Stimulated activated naive B cell treated with anti-CD40 and anti-IgM and Interleukin-4, amounts not matched to agents 10 μg/mL and 1 μg/mL and 100 μg/mL, for 72 hours (primary cell): ENCODE measurements around the gene PGF.

Source experiments
- ATAC-seq, 2 donors: fragments of 150-1000 bp; cut with Tn5 transposase; replicated peaks; 2 replicates each; pipeline ENCODE4 v1.10.0; 2021; ENCODE audit warnings: moderate library complexity in 1 of 2
- DNase-seq: peaks from one replicate; pipeline ENCODE4 v3.0.0; 2021
- H3K27ac Mint-ChIP-seq: one replicate; pipeline ENCODE4 v1.8.0; 2022; ENCODE audit warnings: mild to moderate bottlenecking, mixed read lengths
- H3K27me3 Mint-ChIP-seq, 2 donors: one replicate each; pipeline ENCODE4 v1.8.0; 2022; ENCODE audit warnings: mixed read lengths in 2 of 2
- H3K36me3 Mint-ChIP-seq, 2 donors: one replicate each; pipeline ENCODE4 v1.8.0; 2022; ENCODE audit warnings: mixed read lengths in 2 of 2, mild to moderate bottlenecking in 1 of 2
- H3K4me1 Mint-ChIP-seq, 2 donors: one replicate each; pipeline ENCODE4 v1.8.0; 2022; ENCODE audit warnings: mixed read lengths in 2 of 2, mild to moderate bottlenecking in 1 of 2
- H3K4me3 Mint-ChIP-seq, 2 donors: one replicate each; pipeline ENCODE4 v1.8.0; 2022; ENCODE audit warnings: mild to moderate bottlenecking in 2 of 2, mixed read lengths in 2 of 2, moderate library complexity in 1 of 2
- H3K9me3 Mint-ChIP-seq, 2 donors: one replicate each; pipeline ENCODE4 v1.8.0; 2022; ENCODE audit warnings: mixed read lengths in 2 of 2, mild to moderate bottlenecking in 1 of 2

Gene PGF

DNA sequence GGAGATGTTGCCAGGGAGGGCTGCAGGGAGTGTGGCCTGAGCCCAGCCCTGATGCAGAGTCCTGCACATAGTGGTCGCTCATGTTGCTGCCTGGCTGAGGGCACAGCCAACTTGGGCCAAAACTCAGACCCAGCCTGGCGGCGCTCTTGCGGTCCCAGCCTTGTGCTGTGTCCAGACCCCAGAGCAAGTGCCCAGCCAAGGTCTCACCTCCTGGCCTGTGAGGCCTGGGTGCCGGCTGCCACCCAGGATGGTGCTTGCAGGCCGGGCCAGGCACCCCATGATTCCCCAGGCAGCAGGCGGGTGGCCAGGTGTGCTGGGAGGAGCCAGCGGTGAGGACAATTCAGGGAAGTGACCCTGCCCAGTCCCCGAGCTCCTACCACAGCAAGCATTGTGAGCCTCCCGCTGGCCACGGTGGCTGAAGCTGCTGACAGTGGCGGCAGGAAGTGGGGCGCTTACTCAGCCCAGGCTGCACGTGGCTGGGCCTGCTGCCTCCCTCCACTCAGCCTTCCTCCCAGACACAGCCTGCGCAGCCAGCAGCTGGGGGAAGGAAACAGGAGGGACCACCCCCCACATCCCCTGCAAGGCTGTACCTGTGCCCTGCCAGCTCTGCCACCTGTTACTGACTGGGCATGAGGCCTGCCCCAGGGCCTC, 17.7 kb upstream of the PGF start:
- no peak for DNase-seq

DNA sequence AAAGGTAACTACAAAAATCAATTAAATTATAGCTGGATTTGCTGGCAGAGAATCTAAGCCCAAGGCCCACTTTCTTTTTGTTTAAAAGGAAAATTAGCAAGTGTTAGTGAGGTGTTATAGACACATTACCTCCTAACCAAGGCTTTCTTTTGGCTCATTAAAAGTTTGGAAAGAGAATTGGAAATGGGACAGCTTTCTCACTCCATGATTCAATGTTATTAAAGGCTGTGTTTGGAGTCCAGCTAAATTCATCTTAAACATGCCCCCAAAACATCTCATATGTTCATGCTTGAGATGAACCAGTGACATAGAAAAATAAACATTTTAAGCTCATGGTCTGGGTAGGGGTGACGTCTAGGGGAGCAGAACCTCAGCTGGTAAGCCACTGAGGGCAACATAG, 13.4 kb upstream of the PGF start:
- Mint-ChIP-seq H3K27ac (no peak overlapping the region), H3K4me3 (no peak overlapping the region)

More for the DNA sequence above, 17.7 kb upstream of the PGF start:
- Mint-ChIP-seq H3K36me3 (no peaks in the 10 kb centered on the region), H3K27me3 (no peaks in the 10 kb centered on the region), H3K4me3 (no peak overlapping the region), H3K4me1 (no peaks in the 10 kb centered on the region), H3K9me3 (no peaks in the 10 kb centered on the region), H3K27ac (no peak overlapping the region)
- ATAC-seq, result peak; percentile 39 to 49

DNA sequence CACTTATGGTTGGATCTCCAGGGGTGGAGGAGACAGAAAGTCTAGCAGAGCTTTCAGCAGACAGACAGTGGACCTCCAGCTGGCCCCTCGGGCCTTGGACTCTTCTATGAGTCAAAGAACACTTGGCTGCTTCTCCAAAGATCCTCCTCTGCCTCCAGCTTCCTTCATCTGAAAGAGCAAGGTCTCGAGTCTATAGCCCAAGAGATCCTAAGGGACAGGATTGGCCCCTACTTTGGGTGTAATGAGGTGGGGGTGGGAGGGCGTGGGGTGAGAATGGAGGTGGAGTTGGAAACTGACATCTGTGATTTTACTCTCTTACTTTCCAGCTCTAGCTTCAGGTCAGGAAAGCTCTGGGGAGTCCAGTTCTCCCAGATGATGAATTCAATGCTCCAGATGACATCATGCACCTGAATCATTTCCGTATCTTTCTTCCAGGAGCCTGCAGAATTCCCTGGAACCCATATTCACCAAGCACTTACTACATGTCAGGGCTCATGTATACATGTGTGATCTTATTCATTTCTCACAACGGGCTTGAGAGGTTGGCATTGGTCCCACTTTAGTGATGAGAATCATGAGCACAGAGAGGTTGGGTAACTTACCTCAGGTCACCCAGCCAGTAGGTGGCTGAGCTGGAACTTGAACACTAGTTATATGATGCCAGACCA, 10.2 kb upstream of the PGF start:
- H3K9me3 Mint-ChIP-seq, result no peaks in the 10 kb centered on the region
- no peak for DNase-seq
- ATAC-seq, result no peak
- no peak overlapping the region for H3K4me3 Mint-ChIP-seq
- no peak overlapping the region for H3K27ac Mint-ChIP-seq
- peaks cover 0 to 1% of the 10 kb centered on the region in 2 donors for H3K36me3 Mint-ChIP-seq
- H3K4me1 Mint-ChIP-seq, result peaks cover 20 to 25% of the 10 kb centered on the region in 2 donors
- no peaks in the 10 kb centered on the region for H3K27me3 Mint-ChIP-seq

More for the DNA sequence above, 13.4 kb upstream of the PGF start:
- Mint-ChIP-seq H3K36me3 (peaks cover 0 to 1% of the 10 kb centered on the region in 2 donors), H3K9me3 (no peaks in the 10 kb centered on the region), H3K4me1 (peaks cover 0 to 5% of the 10 kb centered on the region in 2 donors), H3K27me3 (no peaks in the 10 kb centered on the region)
- no peak for DNase-seq
- no peak for ATAC-seq

DNA sequence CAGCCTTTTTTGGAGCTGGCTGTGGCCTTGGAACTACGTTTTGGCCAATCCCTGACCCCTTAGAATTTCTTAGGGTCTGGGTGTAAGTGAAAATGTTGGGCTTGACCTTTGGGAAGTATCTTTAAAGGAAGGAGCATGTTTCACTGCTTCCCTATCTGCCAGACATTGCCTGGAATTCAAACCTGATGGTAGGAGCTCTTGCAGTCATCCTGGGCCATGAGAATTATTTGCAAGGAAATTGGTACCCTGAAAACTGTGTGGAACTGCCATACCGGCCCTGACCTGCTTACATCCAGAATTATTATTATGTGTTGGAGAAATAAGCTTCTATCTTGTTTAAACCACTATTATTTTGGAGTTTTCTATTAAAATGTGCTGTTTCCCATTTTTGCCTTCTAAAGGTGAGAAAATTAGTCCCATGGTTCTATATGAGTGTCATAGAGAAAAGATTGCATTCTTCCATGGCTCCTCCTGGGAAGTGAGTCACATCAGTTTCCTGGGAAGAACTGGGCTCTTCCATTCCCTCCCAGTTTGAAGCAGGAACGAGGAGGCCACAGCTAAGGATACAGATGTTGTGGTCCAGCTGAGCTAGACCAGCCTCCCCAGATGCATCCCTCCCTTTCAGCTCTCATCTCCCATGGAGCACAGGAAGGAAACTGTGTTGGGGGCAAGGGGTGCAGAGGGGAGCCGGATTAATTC, 9.5 kb upstream of the PGF start:
- Mint-ChIP-seq H3K36me3 (peaks cover 0 to 1% of the 10 kb centered on the region in 2 donors), H3K4me1 (peaks cover 20 to 25% of the 10 kb centered on the region in 2 donors), H3K27me3 (no peaks in the 10 kb centered on the region), H3K27ac (no peak overlapping the region), H3K4me3 (no peak overlapping the region), H3K9me3 (no peaks in the 10 kb centered on the region)
- no peak for DNase-seq
- no peak for ATAC-seq

DNA sequence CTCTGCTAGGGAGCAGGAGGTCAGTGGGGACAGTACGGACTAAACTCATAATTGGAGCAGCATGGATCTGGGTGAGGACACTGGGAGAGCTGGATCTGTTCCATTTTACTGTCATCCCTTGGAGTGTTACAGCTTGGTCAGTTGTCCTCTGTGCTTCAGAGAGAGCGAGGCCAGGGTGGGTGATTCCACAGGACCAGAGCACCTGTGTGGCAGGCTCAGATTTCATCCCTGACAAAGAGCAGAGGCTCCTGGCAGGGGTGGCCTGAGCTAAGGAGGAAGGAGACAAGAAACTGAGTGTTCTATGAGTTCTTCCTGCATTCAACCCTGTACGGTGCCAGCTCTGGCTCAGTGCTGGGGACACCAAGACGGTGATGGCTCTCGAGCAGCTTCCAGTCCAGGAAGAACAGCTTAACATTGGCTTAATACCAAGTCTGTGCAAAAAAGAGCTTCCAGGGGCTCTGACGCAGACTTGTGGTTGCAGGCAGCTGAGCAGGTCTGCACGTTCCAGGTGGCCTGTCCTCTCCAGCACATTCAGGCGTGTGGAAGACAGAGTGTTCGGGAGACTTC, 8.4 kb upstream of the PGF start:
- peak overlapping the region in 1 of 2 donors; percentile 14 for H3K4me3 Mint-ChIP-seq
- H3K9me3 Mint-ChIP-seq, result no peaks in the 10 kb centered on the region
- peaks cover 22 to 25% of the 10 kb centered on the region in 2 donors for H3K4me1 Mint-ChIP-seq
- peaks cover 0 to 1% of the 10 kb centered on the region in 2 donors for H3K36me3 Mint-ChIP-seq
- H3K27me3 Mint-ChIP-seq, result no peaks in the 10 kb centered on the region
- peak; percentile 14 to 29 for ATAC-seq
- no peak for DNase-seq
- H3K27ac Mint-ChIP-seq, result peak overlapping the region; percentile 80

DNA sequence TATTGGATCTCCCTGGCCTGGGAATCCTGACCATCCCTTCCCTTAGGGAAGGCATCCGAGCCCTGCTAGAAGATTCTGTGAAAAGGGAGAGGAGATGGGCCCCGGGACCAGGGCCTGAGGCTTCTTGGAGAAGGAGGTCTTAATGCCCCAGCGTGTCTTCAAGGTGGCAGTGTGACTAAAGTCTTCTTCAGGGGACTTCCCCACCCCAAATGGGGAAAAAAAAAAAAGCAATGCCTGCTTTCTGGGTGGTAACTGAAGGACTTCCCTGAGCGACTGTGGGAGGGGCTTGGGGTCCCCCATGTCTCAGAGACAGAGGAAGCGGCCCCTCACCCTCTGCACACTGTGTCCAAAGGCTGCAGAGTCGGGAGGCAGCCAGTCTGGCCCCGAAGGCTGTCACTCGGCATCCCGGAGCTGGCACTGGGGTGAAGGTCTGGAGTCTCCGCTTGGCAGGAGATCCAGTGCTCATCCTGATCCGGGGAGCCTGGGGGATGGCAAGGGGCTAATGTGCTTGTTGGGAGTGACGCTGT, 7.8 kb upstream of the PGF start:
- ATAC-seq (peak; percentile 76 to 82), DNase-seq (no peak)
- Mint-ChIP-seq H3K36me3 (peaks cover 0 to 1% of the 10 kb centered on the region in 2 donors), H3K27me3 (no peaks in the 10 kb centered on the region), H3K4me1 (peaks cover 22 to 25% of the 10 kb centered on the region in 2 donors), H3K9me3 (no peaks in the 10 kb centered on the region), H3K4me3 (peak overlapping the region in 1 of 2 donors; percentile 14), H3K27ac (peak overlapping the region; percentile 85)

DNA sequence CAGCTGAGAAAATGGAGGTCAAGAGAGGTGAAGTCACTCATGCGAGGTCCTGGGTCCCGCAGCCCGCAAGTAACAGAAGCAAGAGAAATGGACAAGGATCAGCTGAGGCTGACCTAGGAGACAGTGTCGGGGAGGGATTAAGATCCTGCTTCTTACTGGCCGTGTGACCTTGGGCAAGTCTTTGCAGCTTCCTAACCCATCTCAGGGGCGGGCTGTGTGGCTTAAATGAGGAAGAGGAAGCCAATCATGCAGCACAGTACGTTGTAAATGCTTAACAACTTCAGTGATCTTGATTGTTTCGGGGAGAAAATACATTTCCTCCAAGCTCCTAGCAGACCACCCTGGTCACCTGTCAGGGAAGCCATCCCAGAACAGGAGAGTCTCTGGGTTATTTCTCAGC, 7.1 kb upstream of the PGF start:
- DNase-seq, result no peak
- Mint-ChIP-seq H3K36me3 (peaks cover 0 to 1% of the 10 kb centered on the region in 2 donors), H3K9me3 (no peaks in the 10 kb centered on the region), H3K4me3 (no peak overlapping the region), H3K27ac (peak overlapping the region; percentile 85), H3K27me3 (no peaks in the 10 kb centered on the region), H3K4me1 (peaks cover 22 to 25% of the 10 kb centered on the region in 2 donors)
- ATAC-seq, result peak; percentile 63 to 69

DNA sequence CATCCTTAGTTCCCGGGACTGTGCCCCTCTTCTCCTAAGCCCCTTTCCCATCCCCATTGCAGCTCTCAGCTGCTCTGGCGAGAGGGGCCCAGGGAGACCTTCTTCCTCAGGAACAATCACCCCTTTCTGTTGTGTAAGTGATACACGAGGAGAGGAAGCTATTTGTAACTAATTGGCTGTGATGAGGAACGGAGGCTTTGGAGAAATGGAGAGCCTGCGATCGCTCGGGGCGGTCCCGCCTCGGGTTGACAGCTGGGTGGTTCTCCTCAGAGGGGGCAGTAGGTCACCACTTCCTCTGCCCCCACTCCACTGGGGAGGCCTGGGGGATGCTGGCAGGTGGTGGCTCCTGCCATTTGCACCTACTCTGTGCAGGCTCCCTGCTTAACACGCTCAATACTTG, 6.6 kb upstream of the PGF start:
- peaks cover 0 to 1% of the 10 kb centered on the region in 2 donors for H3K36me3 Mint-ChIP-seq
- H3K9me3 Mint-ChIP-seq, result no peaks in the 10 kb centered on the region
- DNase-seq (no peak), ATAC-seq (no peak)
- H3K4me1 Mint-ChIP-seq, result peaks cover 22 to 25% of the 10 kb centered on the region in 2 donors
- peak overlapping the region; percentile 85 for H3K27ac Mint-ChIP-seq
- H3K4me3 Mint-ChIP-seq, result peak overlapping the region; percentile 5 to 23
- peaks cover 0 to 2% of the 10 kb centered on the region in 2 donors for H3K27me3 Mint-ChIP-seq

DNA sequence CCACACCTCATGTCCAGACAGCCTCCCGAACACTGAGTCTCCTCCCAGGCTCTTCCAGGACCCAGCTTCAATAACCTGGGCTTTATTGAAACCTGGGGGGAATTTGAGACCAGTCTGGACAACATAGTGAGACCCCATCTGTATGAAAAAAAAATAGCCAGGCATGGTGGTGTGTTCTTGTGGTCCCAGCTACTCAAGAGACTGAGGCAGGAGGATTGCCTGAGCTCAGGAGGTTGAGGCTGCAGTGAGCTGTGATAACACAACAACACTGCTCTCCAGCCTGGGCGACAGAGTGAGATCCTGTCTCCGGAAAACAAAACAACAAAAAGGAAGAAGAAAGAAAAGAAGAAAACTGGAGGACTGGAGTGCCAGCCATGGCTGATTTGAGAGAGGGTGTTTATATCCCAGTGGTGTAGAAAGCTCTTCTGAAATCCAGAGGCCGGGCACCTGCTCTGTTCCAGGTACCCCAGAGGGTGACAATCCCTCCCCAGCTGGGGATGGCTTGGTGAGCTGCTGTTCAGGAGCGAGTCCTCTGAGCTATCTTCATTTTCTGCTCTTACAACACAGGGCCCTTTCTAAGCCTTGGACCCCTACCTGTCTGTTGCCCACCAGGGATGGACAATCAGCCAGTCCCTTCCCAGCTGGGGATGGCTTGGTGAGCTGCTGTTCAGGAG, 6.0 kb upstream of the PGF start:
- ATAC-seq, result no peak
- H3K27ac Mint-ChIP-seq, result no peak overlapping the region
- peaks cover 4 to 9% of the 10 kb centered on the region in 2 donors for H3K27me3 Mint-ChIP-seq
- H3K9me3 Mint-ChIP-seq, result no peaks in the 10 kb centered on the region
- peaks cover 0 to 1% of the 10 kb centered on the region in 2 donors for H3K36me3 Mint-ChIP-seq
- H3K4me1 Mint-ChIP-seq, result peaks cover 22 to 25% of the 10 kb centered on the region in 2 donors
- no peak overlapping the region for H3K4me3 Mint-ChIP-seq
- DNase-seq, result no peak

DNA sequence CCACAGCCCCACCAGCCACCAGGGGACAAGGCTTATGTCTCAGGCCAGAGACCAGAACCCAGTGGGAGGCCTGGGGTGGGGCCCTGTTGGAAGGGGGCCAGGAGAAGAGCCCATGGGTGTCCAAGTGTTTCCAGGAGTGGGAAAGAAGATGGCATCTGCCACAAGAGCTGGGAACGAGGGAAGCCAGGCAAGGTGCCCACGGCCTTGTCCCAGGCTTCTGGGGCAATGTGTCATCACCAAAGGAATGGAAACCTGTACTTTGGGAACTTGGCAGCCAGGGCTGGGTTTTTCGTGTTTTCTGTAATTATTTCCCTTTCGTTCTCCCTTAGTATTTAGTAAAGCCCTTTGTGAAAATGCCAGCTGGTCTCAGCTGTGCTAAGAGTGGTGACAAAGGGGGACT, 5.3 kb upstream of the PGF start:
- Mint-ChIP-seq H3K36me3 (peaks cover 0 to 1% of the 10 kb centered on the region in 2 donors), H3K27me3 (peaks cover 6 to 12% of the 10 kb centered on the region in 2 donors), H3K4me3 (no peak overlapping the region), H3K27ac (no peak overlapping the region), H3K4me1 (peaks cover 22 to 25% of the 10 kb centered on the region in 2 donors), H3K9me3 (no peaks in the 10 kb centered on the region)
- DNase-seq, result no peak
- no peak for ATAC-seq

DNA sequence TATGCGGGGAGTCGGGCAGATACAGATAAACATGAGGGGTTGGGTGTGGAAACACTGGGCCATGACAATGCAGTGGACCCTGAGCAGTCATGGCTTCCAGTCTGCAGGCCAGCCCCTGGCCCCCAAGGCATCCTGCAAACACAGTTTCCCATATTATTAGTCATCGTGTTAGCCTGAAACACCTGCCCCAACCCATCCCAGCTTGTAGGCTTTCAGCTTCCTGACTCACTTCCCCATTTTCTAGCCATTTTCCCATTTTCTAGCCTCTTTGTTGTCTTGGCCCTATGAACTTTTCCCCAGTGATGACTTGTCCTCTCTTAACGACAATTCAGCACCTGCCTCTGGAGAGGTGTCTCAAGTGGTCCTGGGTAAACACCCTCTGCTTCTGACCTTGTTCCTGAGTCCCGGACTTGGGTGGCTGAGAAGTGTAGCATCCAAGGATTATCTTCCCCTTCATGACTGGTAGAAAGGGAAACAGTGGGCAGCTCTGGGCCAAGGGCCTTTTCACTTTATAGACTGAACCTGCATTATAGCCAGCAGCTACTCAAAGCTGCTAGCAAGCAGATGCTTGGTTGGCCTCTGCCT, 4.3 kb upstream of the PGF start:
- Mint-ChIP-seq H3K4me1 (peaks cover 22 to 26% of the 10 kb centered on the region in 2 donors), H3K4me3 (no peak overlapping the region), H3K9me3 (no peaks in the 10 kb centered on the region), H3K27me3 (peaks cover 6 to 12% of the 10 kb centered on the region in 2 donors), H3K27ac (no peak overlapping the region), H3K36me3 (peaks cover 0 to 1% of the 10 kb centered on the region in 2 donors)
- DNase-seq, result no peak
- no peak for ATAC-seq

DNA sequence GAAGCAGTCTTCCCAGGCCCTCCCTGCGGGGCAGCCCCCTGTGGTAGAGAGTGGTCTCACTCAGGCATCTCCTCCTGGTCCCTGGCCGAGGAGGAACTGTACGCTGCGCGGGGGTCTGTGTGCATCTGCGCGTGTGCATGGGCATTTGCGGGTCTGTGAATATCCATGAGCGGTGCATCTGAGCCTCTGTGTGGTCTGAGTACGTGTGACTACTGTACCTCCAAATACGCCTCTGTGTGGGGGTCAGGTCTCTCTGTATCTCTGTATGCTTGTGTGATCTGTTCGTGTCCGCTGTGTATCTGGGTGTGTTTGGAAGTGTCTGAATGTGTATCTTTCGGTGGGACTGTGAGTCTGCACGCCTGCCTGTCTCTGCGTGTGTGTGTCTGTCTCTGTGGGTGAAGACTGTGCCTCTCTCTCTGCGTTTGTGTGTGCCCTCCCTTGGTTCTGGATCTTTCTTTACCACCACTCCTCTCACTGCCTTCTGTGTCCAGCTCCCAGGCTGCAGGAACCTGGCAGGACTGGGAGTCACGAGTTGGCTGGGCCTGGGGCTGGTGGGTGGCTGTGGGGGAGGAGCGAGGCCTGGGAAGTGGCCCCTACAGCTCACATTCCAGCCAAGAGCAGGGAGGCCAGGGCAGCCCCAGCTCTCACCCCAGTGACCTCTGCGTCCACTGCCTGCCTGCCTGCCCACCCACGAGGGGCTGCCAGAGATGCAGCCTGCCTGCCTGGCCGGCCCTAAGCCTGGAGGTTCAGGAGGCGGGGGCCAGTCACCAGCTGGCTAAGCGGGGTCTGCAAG, 1.1 kb upstream of the PGF start:
- DNase-seq, result no peak
- no peaks in the 10 kb centered on the region for H3K9me3 Mint-ChIP-seq
- no peak for ATAC-seq
- peaks cover 17 to 26% of the 10 kb centered on the region in 2 donors for H3K27me3 Mint-ChIP-seq
- H3K4me1 Mint-ChIP-seq, result peaks cover 2 to 5% of the 10 kb centered on the region in 2 donors
- no peak overlapping the region for H3K27ac Mint-ChIP-seq
- peak overlapping the region; percentile 26 to 40 for H3K4me3 Mint-ChIP-seq
- H3K36me3 Mint-ChIP-seq, result no peaks in the 10 kb centered on the region

DNA sequence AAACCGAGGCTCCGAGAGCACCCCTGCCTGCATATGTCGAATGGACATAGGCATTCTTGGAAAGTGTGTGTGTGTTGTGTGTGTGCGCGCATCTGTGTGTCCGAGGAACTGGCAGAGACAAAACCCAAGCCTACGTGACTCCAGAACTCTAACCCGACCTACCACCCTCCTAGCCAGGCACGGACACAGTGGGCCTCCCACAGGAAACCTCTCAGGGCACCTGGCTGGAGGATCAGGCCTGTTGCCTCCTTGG, 556 bp upstream of the PGF start:
- Mint-ChIP-seq H3K27ac (no peak overlapping the region), H3K9me3 (no peaks in the 10 kb centered on the region), H3K27me3 (peaks cover 17 to 31% of the 10 kb centered on the region in 2 donors), H3K4me3 (peak overlapping the region in 1 of 2 donors; percentile 40), H3K4me1 (peaks cover 2 to 5% of the 10 kb centered on the region in 2 donors), H3K36me3 (no peaks in the 10 kb centered on the region)
- no peak for ATAC-seq
- DNase-seq, result no peak
